Right ventricle myocardium superior (tissue), 1 donor: ENCODE data around the gene USH1C. TPM values are rescaled to one million over a fixed set of nuclear protein-coding genes. Genes with fewer than 3 reads are reported as not detected.

Source experiments
- ATAC-seq: fragments of 200-7000 bp; cut with Tn5 transposase; one replicate; pipeline ENCODE4 v1.9.1; 2020; ENCODE audit warnings: mild to moderate bottlenecking; ENCODE audit not compliant: poor library complexity
- DNase-seq: peaks from one replicate; pipeline ENCODE4 v3.0.0-alpha.2; 2020
- intact Hi-C: fragments of 100-400 bp; cut with DNase I; formaldehyde crosslinking; loops from one replicate; pipeline ENCODE4 v1.11.2; 2022
- total RNA-seq: library from RNA; stranded (reverse); fragmentation: NEBNext Ultra II Directional; extraction: Animal tissue kit (Norgen Biotek cat#: 25700); gene quantifications from one replicate; pipeline ENCODE4 v1.2.1, GENCODE V29; 2021
- donor health status: DM: no; HTN: yes; CAD: no; lungs with severe emphysema.

The USH1C gene
- total RNA-seq, 1 donor from 2014 or later = 0.78 TPM

DNA sequence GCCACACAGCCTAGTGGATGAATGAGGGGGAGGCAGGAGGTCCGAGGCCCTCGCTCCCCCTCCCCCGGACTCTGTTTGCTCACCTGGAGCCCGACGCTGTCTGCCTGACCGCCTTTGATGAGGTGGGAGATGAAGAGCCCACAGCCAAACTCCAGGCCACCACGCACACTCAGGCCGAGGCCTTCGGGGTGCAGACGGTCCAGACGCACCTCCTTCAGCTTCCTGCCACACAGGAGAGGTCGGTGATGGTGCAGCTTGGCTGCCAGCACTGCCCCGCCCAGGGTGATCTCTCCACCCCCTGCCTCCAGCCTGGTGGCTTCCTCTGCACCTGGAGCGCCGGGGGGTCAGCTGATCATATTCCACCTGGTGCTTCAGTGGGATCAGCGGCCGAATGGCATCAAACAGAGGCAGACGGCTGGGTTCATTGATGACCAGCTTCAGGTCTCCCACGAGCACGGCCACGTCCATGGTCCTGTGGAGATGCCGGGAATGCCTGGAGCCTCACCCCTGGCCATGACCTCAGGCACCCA, 13.1 kb downstream of the USH1C start:
- peak; percentile 24 for DNase-seq
- ATAC-seq = no peak
- intact Hi-C loops = no loop called here

DNA sequence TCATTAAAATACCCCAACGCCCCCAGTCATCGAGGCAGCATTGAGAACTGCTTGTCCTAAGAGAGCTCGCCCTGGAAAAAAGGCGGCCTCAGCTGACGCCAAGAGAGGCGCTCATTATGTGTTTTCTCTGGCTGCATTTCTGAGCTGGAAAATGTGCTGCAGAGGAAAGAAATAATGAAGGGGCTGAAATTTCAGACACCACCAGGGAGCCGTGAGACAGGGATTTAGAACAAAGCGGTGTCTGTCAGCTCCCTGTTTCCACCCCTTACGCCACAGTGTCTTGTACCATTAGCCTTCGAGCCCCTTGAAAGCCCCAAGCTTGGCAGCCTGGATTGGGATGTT, 14.4 kb downstream of the USH1C start:
- intact Hi-C loops = no loop called here
- ATAC-seq (no peak), DNase-seq (peak; percentile 17)

DNA sequence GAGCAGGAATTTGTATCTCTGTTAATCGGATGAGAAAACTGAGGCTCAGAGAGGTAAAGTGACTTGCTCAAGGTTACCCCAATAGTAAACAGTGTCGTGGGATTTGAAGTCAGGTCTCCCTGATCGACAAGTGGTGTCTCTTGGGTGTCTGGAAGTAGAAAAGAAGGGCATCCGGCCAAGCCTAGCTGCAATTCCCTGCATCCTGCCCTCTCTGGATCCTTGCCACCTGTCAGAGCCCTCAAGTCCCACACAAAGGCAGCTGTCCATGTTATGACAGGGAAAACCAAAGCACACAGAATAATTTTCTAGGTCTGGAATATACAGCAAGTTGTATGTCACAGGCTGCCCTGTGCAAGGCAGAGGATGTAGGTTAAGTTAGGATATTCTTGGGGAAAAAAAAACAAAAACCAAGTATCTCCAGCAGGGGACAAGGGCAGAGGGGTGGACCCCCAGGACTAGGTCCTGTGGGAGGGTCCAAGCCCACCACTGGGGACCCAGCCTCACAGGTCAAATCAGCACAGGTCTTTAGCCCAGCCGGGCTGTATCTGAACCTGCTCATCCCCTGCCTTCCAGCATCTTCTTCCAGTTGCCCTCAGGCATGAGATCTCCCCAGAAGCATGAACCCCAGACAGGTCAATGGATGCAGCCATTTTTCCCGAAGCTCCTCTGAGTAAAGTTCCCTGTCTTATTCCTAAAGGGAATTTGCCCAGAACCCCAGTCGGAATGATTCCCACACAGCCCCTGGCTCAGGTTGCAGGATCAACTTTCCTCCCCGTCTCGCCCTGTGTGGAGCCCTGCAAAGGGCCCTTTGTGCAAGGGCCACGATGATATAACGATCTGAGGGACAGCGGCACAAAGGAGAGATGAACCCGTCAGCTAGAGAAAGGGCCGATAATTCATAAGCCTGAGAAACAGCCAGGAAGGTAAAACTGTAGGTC, 15.0 kb downstream of the USH1C start:
- intact Hi-C loops = no loop called here
- DNase-seq (peak; percentile 37), ATAC-seq (peak; percentile 56)

DNA sequence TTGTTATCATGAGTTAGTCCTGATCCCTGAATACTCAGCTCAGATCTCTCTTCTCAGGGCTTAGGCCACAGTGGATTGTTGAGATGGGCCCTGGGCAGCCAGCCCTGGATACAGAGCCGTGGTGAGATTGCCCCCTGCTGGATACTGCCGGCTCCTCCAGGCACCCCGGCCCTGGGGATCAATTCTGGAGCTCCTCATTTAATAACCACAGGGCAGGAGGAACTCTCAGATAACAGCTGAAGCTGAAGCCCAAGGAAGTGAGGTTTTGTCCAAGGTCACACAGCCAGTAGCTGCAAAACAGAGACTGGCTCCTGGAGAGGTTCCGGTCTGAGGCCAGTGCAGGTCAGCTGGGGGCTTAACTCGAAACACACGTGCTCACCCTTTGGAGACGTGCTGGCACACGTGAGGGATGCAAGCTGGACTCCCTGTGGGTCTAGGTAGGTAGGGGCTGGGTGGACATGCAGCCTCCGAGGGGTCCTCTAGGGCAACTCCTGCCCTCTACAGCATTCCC, 16.0 kb downstream of the USH1C start:
- DNase-seq (peak; percentile 61), ATAC-seq (peak; percentile 85)
- intact Hi-C loops = no loop called here

DNA sequence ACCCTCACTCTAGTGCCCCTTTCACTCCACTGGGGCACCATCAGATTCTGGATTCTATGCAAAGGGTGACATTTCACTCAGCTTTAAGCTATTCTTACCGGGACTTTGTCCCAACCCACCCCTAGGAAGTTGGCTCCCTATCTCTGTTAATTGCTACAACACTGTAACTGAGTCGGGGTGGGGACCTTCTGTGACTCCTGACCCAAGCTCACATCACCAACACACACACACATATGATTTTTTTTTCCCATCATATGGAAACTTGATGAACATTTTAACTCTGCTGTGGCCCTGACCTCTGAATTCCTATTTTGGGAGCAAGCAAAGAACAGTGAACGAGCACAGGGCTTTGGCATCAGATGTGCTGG, 16.6 kb downstream of the USH1C start:
- intact Hi-C loops = no loop called here
- DNase-seq = no peak

DNA sequence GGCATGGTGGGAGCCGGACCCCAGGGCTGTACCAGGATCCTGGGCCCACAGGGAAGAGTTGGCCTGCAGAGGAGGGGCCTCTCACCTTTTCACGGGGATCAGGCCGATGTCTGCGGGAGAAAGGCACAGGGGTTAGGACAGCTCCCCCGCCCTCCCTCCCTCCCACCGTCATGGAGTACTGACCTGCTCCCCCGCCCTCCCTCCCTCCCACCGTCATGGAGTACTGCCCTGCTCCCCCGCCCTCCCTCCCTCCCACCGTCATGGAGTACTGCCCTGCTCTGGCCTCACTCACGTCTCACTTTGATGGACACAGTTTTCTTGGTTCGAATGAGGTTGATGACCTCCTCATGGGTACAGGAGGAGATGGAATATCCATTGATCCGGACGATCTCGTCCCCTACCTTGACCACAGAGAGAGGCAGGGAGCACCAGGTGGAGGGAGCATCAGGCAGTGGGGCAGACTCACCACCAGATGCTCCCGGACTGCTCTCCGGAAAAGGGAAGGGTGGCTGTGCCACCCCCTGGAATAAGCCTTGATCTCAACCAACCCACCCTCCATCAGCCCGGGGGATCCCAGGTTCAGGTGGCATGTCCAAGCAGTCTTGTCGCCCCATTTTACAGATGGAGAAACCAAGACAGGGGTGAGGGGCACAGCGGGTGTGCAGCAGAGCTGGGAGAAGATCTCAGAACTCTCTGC, 17.1 kb downstream of the USH1C start:
- peak; percentile 31 for DNase-seq
- ATAC-seq = no peak
- intact Hi-C loops = no loop called here

More for the DNA sequence above, 16.6 kb downstream of the USH1C start:
- no peak for ATAC-seq

DNA sequence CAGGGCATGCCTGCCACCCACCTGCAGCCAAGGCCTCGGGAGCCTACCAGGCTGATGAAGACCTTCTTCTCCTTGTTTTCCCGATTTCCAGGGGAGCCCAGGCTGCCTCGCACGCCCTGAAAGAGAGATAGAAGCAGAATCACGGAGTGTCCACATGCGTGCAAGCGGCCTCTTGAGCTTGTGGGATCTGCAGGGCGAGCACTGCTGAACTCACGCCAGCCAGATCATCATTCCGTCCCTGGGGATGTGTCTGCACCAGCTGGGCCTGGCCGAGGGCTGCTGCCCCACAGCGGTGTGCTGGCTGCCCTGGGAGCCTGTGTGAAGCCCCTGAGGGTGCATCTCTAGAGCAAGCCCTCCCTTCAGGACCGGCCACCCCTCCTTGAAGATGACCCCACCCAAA, 17.9 kb downstream of the USH1C start:
- intact Hi-C loops = no loop called here
- ATAC-seq (no peak), DNase-seq (peak; percentile 37)

DNA sequence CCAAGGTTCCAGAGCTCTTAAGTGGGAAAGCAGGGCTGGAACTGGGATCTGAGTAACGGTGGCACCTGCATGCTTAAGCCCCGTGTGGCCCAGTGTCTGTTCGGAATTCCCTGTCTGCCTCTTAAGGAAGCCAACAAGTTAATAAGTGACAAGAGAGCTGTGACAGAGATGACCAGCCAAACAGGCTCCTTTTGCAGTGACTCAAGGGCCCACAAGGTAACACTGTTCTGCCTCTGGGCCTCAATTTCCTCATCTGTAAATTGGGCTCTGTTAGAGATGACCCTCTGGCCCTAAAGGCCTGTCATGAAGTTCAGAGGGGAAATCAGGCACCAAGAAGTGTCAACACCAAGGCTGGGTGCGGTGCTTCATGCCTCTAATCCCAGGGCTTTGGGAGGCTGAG, 18.6 kb downstream of the USH1C start:
- ATAC-seq = no peak
- intact Hi-C loops = no loop called here
- peak; percentile 6 for DNase-seq

DNA sequence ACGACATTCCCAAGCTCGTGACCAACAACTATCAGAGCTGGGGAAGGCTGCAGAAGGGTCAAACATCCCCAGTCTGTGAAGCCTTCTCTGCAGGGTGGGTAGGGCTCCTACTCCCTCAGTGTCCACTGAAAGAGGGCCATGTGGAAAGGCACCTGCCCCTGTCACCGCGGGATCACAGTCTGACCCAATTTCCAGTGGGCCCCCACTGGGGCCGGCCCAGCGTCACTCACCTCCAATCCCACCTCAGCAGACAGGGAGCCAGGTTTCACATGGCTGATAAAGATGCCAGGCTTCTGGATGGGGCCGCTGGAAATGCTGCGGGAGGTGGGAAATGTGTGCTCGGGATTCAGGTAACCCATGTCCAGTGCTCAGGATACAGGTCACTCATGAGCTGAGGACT, 20.0 kb downstream of the USH1C start:
- no peak for DNase-seq
- intact Hi-C loops = no loop called here
- ATAC-seq = no peak

DNA sequence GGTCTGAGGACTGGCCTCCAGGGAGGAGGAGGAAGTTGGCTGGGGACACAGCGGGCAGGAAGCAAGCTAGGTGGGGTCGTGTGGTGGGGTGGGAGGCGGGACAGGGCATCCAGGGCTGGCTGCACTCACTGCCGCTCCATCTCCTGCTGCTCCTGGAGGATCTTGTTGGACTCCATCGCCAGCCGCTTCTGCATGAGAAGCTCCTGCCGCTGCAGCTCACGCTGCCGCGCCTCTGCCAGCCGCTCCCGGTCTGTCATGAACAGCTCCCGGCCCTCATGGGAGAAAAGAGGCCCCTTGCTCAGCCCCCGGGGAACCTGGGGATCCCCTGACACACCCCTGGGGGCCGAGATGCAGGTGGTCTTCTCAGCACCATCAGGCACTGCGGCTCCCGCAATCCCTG, 21.6 kb downstream of the USH1C start:
- no peak for ATAC-seq
- peak; percentile 27 for DNase-seq
- intact Hi-C loops = no loop called here

DNA sequence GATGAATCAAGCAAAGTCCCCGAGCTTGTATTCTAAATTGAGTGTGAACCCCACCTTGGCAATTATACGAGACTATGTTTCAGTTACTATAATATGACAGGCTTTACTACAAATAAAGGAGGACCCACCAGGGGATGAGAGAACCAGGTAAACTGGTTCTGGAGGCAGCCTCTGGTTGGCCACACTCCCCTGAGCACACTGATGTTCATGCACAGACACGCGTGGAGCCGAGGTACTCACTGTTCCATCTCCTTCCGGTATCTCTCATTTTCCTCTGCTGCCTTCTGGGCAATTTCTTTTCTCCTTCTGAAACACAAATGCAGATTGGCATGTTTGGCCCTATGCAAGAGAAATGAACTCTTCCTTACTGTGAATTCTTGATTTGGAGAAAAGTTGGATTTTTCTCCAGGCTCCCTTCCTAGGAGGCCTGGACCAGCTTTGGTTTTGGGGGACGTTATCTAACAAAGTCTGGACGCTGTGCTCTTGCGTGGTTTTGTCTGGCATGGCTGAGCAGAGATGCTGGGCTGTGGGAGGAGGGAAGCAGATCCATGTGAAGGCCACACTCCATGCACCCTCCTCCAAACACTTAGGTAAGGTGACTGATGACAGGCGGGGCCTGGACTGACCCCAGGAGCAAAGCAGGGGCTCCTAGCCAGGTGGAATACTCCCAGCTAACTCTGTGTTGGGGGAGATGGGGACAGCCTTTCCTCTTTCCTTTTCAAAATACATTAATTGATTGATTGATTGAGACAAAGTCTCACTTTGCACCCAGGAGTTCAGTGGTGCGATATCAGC, 22.9 kb downstream of the USH1C start:
- intact Hi-C loops = no loop called here
- ATAC-seq (no peak), DNase-seq (peak; percentile 10)

DNA sequence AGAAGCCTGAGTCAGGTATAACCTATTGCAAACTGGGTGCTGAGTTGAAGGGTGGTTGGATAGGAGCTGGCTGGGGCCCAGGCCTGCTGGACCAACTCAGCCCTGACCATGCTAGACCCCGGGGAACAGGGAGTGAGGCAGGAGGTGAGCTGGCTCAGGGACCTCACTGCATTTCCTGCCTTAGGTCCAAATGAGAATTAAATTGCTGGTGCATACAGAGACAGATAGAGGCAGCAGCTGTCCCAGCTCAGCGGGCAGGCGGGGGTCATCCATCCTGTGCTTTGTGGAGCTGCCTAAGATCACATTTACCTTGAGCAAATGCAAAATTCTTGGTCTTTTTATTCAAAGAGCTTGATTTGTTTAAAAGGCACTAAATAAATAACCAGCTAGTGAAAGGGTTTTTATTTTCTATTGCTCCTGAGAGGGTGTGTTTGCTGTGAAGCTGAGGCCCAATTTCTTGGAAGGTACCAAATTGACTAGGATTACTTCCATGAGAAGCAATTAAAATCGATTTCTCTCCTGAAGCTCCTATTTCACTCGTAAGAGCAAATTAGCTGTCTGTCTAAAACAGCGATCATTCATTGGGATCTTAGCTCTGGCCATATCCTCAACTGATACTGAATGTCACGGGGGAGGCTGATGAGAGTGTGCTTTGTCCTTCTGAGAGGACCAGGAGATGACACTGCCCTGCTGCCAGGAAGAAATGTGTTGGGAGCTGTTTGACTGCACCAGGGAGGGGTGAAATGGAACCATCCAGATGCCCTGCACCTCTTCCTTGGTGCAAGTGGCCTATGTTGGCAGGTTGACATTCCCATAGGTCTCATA, 24.9 kb downstream of the USH1C start:
- intact Hi-C loops = no loop called here
- DNase-seq (peak; percentile 5), ATAC-seq (no peak)

DNA sequence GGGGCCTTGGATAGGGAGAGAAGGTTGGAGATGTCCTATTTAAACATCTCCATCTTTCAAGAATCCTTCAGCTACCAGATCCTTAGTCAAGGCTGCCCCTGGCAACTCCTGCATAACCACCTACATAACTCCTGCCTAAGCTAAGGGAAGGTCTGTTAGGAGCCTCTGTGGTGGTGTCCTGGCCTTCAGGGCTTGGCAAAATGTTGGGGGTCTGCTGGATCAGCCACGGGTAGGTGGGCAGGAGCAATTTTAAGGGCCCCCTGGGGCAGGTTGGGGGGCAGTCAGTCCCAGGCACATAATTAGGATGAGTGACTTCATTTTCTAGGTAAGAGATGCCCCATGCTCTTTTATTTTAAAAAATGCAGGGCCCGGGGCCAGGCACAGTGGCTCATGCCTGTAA, 25.9 kb downstream of the USH1C start:
- ATAC-seq (no peak), DNase-seq (peak; percentile 5)
- intact Hi-C loops = no loop called here

DNA sequence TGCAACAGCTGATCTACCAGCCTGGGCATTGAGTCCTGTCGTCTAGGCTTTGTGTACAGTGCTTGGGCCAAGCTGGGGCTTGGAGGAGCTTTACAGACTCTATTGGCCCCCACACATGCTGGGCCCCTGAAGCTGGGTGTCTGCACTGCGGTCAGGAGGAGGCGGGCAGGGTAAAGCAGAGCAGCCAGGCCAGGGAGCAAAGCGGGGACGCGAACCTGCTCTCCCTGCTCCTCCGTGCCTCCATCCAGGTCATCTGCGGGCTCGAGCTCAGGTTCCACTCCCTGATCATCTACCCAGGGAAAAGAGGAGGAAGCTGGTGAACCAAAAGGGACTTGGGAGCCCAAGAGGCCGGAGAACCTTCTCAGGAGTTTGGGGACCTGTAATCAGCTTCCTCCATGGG, 27.0 kb downstream of the USH1C start:
- DNase-seq (peak; percentile 16), ATAC-seq (no peak)
- intact Hi-C loops = no loop called here

DNA sequence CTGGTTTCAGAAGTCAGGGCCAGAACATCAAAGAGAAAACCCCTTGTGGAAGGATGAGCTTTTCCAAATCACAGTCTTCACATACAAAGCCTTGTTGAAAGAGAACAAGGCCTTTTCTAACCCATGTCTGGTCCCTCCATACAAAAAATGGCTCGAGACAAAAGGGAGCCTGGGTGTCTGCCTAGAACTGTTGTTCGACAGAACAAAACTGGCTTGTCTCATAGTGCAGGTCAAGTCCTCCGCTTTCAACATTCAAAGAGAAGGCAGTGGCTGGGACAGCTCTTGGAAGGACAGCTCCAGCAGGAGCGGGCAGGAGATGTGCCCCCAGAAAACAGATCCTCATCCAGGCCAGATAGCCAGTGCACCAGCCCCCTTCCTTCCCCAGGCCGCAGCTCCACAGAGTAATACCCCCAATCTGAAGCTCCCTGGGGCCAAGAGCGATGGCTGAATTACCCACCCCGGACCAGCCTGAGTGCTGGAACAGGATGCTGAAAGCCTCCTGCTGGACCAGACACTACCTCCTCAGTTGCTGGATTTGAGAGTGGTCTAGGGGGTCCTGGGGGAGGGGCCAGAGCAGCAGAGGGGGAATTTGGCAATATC, 27.6 kb downstream of the USH1C start:
- ATAC-seq (no peak), DNase-seq (peak; percentile 20)
- intact Hi-C loops = no loop called here

DNA sequence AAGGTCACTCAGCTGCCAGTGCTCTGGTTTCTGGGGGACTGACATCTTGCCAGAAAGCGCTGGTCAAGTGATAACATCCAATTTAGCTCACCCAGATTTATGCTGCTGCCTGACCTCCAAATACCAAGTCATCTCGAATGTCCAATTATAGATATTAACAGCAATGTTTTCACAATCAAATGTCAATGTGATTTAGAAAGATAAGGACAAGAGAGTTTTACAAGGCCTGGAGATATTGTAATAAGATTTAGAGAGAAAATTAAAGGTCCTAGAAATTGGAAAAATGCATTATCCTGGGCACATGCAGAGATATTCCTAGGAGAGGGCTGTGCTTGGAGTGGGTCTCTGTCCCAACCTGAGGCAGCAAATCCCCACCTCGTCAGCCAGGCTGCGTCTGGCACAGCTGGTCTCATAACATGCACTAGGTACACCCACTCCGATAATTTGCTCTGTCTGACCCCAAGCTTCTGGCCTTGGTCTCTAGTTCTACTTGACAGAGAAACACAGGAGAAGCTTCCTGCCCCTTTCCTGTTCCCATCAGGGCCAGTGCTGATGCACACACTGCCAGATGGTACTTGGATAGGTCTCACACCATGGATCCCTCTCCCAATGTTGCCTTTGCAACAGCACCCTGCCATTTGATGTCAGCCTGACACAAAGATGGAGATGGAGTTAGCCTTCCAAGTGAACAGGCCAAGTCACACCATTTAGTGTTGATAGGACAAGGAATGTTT, 28.6 kb downstream of the USH1C start:
- DNase-seq (no peak), ATAC-seq (no peak)
- intact Hi-C loops = no loop called here

DNA sequence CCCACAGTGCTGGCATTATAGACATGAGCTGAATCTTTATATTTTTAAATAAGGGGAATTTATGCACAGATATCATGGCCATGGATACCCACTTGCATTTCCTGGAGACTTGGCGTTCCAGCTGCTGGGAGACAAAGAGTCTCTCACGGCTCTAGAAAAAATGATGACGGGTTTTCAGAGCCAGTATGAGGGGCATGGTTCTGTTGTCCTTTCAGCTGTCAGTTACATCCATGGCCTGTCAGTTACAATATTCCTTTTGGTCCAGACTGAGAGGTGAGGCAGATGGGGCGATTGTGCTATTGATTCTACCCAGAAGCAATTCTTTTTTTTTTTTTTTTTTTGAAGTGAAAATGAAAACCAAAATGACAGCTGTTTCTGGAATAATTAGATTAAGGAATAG, 29.7 kb downstream of the USH1C start:
- no peak for ATAC-seq

More for the DNA sequence above, 29.7 kb downstream of the USH1C start:
- no peak for DNase-seq
- intact Hi-C loops = no loop called here
